Panc1 (cell line): ENCODE data around the gene KDR. TPM values are rescaled to one million over a fixed set of nuclear protein-coding genes. Genes with fewer than 3 reads are reported as not detected.

ENCODE experiments used
- ATAC-seq: fragments of 200-7000 bp; cut with Tn5 transposase; 2 replicates; pipeline ENCODE4 v1.9.1; 2020; ENCODE audit warnings: mild to moderate bottlenecking, moderate library complexity
- BruUV-seq: library from RNA; stranded (reverse); fragments of 400-500 nt; replicated peaks from 2 replicates; lab custom pipeline; 2021; lab: Mats Ljungman, UMichigan
- CTCF ChIA-PET: fragments of 300-600 bp; sonication (Branson Sonifier 250); formaldehyde crosslinking; loops from one replicate; lab custom pipeline; 2022; ENCODE audit warnings: antibody characterized with exemption; lab: Charles Lee
- POLR2A ChIA-PET: fragments of 300-600 bp; sonication (Branson Sonifier 250); formaldehyde crosslinking; loops from one replicate; lab custom pipeline; 2022; ENCODE audit warnings: antibody characterized with exemption; lab: Charles Lee
- DNase-seq: peaks from one replicate; pipeline ENCODE4 v3.0.0-alpha.2; 2010; ENCODE audit warnings: low read depth, low spot score
- H3K27ac ChIP-seq: 2 replicates; pipeline ENCODE4 v1.5.1; 2011; ENCODE audit warnings: mild to moderate bottlenecking, low read length, inconsistent platforms
- H3K27me3 ChIP-seq: fragments of 200-500 bp; sonication (Bioruptor generic); 2 replicates; pipeline ENCODE4 v1.6.0; 2014; ENCODE audit warnings: low read length, inconsistent platforms; ENCODE audit not compliant: control insufficient read depth, insufficient read depth
- H3K36me3 ChIP-seq: fragments of 200-500 bp; sonication (Bioruptor generic); 2 replicates; pipeline ENCODE4 v1.5.1; 2014; ENCODE audit warnings: inconsistent platforms, mild to moderate bottlenecking, low read length, moderate library complexity; ENCODE audit not compliant: control insufficient read depth, insufficient read depth
- H3K4me1 ChIP-seq: 2 replicates; pipeline ENCODE4 v1.5.1; 2011; ENCODE audit warnings: inconsistent platforms, mild to moderate bottlenecking, low read length, moderate library complexity; ENCODE audit not compliant: control insufficient read depth, insufficient read depth
- H3K4me3 ChIP-seq, 2 experiments: 2 replicates each; pipeline ENCODE4 v1.5.1; 2011 to 2012; ENCODE audit warnings: low read depth in 2 of 2, low read length in 2 of 2, mild to moderate bottlenecking in 2 of 2, inconsistent platforms in 1 of 2, moderate library complexity in 1 of 2
- H3K9me3 ChIP-seq: fragments of 200-500 bp; sonication (Bioruptor generic); 2 replicates; pipeline ENCODE4 v1.5.1; 2014; ENCODE audit warnings: low read depth, mild to moderate bottlenecking, inconsistent platforms, low read length, moderate library complexity; ENCODE audit not compliant: control insufficient read depth, insufficient read depth
- POLR2AphosphoS5 ChIP-seq: IDR thresholded peaks from 2 replicates; pipeline ENCODE4 v1.6.1; 2012; ENCODE audit warnings: mild to moderate bottlenecking, low read depth, low read length, moderate library complexity
- REST ChIP-seq, 2 experiments: IDR thresholded peaks; 2 replicates each; pipeline ENCODE4 v1.6.1; 2011 to 2012; ENCODE audit warnings: low read depth in 2 of 2, control low read depth in 1 of 2, low read length in 1 of 2, mild to moderate bottlenecking in 1 of 2, moderate library complexity in 1 of 2; ENCODE audit not compliant: insufficient read depth in 1 of 2
- SIN3A ChIP-seq: IDR thresholded peaks from 2 replicates; pipeline ENCODE4 v1.6.1; 2012; ENCODE audit warnings: low read depth, mild to moderate bottlenecking, low read length, moderate library complexity, borderline replicate concordance; ENCODE audit not compliant: insufficient read depth
- TCF7L2 ChIP-seq: IDR thresholded peaks from 2 replicates; pipeline ENCODE4 v1.6.1; 2011; ENCODE audit warnings: mild to moderate bottlenecking, low read depth, low read length, inconsistent platforms
- in situ Hi-C: cut with HindIII; loops from 2 replicates; pipeline ENCODE4 v1.10.0; 2016; ENCODE audit warnings: low sequenced_read_pairs, low pct_unique_long_range_greater_than_20kb
- intact Hi-C: fragments of 100-400 bp; cut with micrococcal nuclease; formaldehyde crosslinking; loops from one replicate; pipeline ENCODE4 v1.10.0; 2022; ENCODE audit not compliant: unreplicated experiment
- total RNA-seq: library from RNA; stranded (reverse); gene quantifications from one replicate; pipeline ENCODE4 v1.2.1, GENCODE V29; 2021; ENCODE audit not compliant: unreplicated experiment
- TF ChIP-seq, protein P1 (sequence below): fragments of 450-650 bp; IDR thresholded peaks from 2 replicates; pipeline ENCODE4 v1.5.1; 2017; ENCODE audit warnings: mild to moderate bottlenecking

The KDR gene
- total RNA-seq, 1 experiment from 2014 or later: 0.18 TPM

DNA sequence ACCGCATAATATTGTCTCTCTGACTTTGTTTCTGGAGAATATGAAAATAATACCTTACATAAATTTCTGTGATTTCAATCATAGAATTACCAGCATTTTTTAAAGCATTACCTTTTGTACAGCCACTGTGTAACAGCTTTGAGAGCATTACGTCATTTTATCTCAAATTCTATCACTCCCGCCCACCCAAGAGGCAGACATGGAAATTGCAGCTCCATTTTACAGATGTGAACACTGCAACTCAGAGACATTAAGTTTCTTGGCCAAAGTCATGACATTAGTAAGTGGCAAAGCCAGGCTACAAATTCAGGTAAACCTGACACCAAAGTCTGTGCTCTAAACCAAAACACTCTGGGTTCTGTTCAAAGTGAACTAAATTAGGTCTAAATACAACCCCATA lies 33.6 kb upstream of the KDR start:
- CTCF ChIA-PET: no interaction called here
- no TSS peak for BruUV-seq

DNA sequence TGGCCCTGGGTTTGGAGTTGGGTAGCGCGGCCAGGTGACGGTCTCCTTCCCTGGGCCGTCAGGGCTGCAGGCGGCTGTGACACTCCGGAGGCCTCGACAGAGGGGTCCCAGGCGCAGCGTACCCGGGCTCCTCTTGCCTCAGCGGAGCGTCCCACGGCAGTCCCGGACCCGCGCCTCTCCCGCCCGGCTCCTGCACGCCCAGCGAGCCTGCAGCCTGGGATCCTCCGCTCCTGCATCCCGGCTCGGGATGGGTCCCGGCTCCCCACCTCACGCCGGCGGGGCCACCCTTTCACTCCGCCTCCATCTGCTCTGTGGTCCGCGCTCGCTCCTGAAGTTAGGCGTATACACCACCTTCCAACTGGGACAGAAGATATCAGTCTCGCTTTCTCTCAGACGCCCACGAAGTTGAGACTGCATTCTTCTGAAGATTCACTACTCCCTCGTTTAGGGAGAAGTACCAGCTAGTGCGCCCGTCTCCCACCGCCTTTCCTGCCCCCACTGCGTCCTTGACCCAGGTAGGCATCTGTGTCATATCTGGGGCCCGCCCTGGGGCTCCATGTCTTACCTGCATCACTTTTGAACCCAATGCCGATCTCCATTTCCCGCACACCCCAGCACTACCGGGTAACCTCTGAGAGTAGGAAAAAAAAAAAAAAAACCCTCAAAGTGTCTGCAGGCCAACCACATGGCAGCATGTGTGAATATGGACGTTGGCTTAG lies 32.3 kb upstream of the KDR start:
- intact Hi-C loops: no loop called here
- Histone ChIP-seq H3K27ac (no peak overlapping the region), H3K9me3 (no peaks in the 10 kb centered on the region), H3K4me3 (no peak overlapping the region), H3K4me1 (no peaks in the 10 kb centered on the region), H3K27me3 (no peaks in the 10 kb centered on the region), H3K36me3 (no peaks in the 10 kb centered on the region)
- in situ Hi-C loops: no loop called here
- BruUV-seq: no TSS peak
- no peak for DNase-seq
- no peak for TF ChIP-seq POLR2AphosphoS5
- TF ChIP-seq REST (IDR thresholded peaks at IDR 0.05; ENCODE audit: insufficient read depth in 1 of 2, low read depth in 2 of 2, low read length in 1 of 2): no peak
- no peak for TF ChIP-seq SIN3A
- TF ChIP-seq, protein P1, sequence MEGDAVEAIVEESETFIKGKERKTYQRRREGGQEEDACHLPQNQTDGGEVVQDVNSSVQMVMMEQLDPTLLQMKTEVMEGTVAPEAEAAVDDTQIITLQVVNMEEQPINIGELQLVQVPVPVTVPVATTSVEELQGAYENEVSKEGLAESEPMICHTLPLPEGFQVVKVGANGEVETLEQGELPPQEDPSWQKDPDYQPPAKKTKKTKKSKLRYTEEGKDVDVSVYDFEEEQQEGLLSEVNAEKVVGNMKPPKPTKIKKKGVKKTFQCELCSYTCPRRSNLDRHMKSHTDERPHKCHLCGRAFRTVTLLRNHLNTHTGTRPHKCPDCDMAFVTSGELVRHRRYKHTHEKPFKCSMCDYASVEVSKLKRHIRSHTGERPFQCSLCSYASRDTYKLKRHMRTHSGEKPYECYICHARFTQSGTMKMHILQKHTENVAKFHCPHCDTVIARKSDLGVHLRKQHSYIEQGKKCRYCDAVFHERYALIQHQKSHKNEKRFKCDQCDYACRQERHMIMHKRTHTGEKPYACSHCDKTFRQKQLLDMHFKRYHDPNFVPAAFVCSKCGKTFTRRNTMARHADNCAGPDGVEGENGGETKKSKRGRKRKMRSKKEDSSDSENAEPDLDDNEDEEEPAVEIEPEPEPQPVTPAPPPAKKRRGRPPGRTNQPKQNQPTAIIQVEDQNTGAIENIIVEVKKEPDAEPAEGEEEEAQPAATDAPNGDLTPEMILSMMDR: no peak
- TF ChIP-seq TCF7L2: no peak
- ChIA-PET CTCF (no interaction called here), POLR2A (no interaction called here)
- ATAC-seq: no peak

More for the DNA sequence above, 33.6 kb upstream of the KDR start:
- no peak for ATAC-seq
- Histone ChIP-seq H3K4me3 (no peak overlapping the region), H3K27ac (no peak overlapping the region), H3K36me3 (no peaks in the 10 kb centered on the region), H3K27me3 (no peaks in the 10 kb centered on the region), H3K9me3 (no peaks in the 10 kb centered on the region), H3K4me1 (no peaks in the 10 kb centered on the region)
- TF ChIP-seq TCF7L2 (no peak), SIN3A (no peak), POLR2AphosphoS5 (no peak), REST (IDR thresholded peaks at IDR 0.05; ENCODE audit: insufficient read depth in 1 of 2, low read depth in 2 of 2, low read length in 1 of 2) (no peak)
- TF ChIP-seq, protein P1: no peak
- no peak for DNase-seq
- in situ Hi-C loops (no loop called here), intact Hi-C loops (no loop called here)
- POLR2A ChIA-PET: no interaction called here
